A673 (cell line): ENCODE measurements around the gene ITM2C. TPM values are rescaled to one million over a fixed set of nuclear protein-coding genes. Genes with fewer than 3 reads are reported as not detected.

ENCODE experiments used
- BruUV-seq: library from RNA; stranded (reverse); fragments of 400-500 nt; replicated peaks from 2 replicates; lab custom pipeline; 2021; lab: Mats Ljungman, UMichigan
- CTCF ChIA-PET: fragments of 300-600 bp; sonication (Branson Sonifier 250); formaldehyde crosslinking; loops from one replicate; lab custom pipeline; 2022; ENCODE audit warnings: antibody characterized with exemption; lab: Charles Lee
- POLR2A ChIA-PET: fragments of 300-600 bp; sonication (Branson Sonifier 250); formaldehyde crosslinking; loops from one replicate; lab custom pipeline; 2022; ENCODE audit warnings: antibody characterized with exemption; ENCODE audit not compliant: low non-redundant PET; lab: Charles Lee
- DNase-seq: peaks from one replicate; pipeline ENCODE4 v3.0.0-alpha.2; 2015; ENCODE audit warnings: low spot score
- H3K27ac ChIP-seq: fragments of 200-600 bp; sonication (generic); 2 replicates; pipeline ENCODE4 v1.5.1; 2016; ENCODE audit warnings: mixed run types, low read depth, mild to moderate bottlenecking, mixed read lengths, antibody characterized with exemption, low read length; ENCODE audit not compliant: poor library complexity, severe bottlenecking
- H3K27me3 ChIP-seq: fragments of 200-600 bp; sonication (generic); replicated peaks from 2 replicates; pipeline ENCODE4 v1.6.1; 2017; ENCODE audit warnings: mixed run types, low read depth, mild to moderate bottlenecking, mixed read lengths, antibody characterized with exemption, low read length; ENCODE audit not compliant: insufficient read depth, poor library complexity
- H3K36me3 ChIP-seq: fragments of 200-600 bp; sonication (generic); 2 replicates; pipeline ENCODE4 v1.6.1; 2016; ENCODE audit warnings: mixed run types, mild to moderate bottlenecking, mixed read lengths, antibody characterized with exemption, low read length; ENCODE audit not compliant: insufficient read depth, poor library complexity, severe bottlenecking
- H3K4me1 ChIP-seq: fragments of 200-600 bp; sonication (generic); 2 replicates; pipeline ENCODE4 v1.6.1; 2017; ENCODE audit warnings: mixed run types, mild to moderate bottlenecking, mixed read lengths, antibody characterized with exemption, low read length; ENCODE audit not compliant: insufficient read depth, poor library complexity, severe bottlenecking
- H3K4me3 ChIP-seq: fragments of 200-600 bp; sonication (generic); 2 replicates; pipeline ENCODE4 v1.5.1; 2016; ENCODE audit warnings: low read depth, mixed run types, mild to moderate bottlenecking, mixed read lengths, low read length; ENCODE audit not compliant: poor library complexity, severe bottlenecking
- H3K9me3 ChIP-seq: fragments of 200-600 bp; sonication (generic); 2 replicates; pipeline ENCODE4 v1.6.1; 2016; ENCODE audit warnings: mixed run types, low read depth, mild to moderate bottlenecking, mixed read lengths, antibody characterized with exemption, low read length; ENCODE audit not compliant: poor library complexity, severe bottlenecking
- CTCF ChIP-seq: fragments of 300-800, 200-600 bp; sonication (generic); conservative IDR thresholded peaks from 2 replicates; pipeline ENCODE4 v1.5.1; 2017; ENCODE audit warnings: low read depth, mild to moderate bottlenecking, antibody characterized with exemption, low read length, moderate library complexity, mixed read lengths
- EZH2 ChIP-seq: fragments of 200-600 bp; sonication (generic); IDR thresholded peaks from 2 replicates; pipeline ENCODE4 v1.6.1; 2017; ENCODE audit warnings: borderline replicate concordance, low read depth, mild to moderate bottlenecking, mixed read lengths, antibody characterized with exemption, low read length; ENCODE audit not compliant: poor library complexity, severe bottlenecking
- intact Hi-C: fragments of 100-400 bp; cut with micrococcal nuclease; formaldehyde crosslinking; loops from one replicate; pipeline ENCODE4 v1.10.0; 2022; ENCODE audit not compliant: unreplicated experiment
- total RNA-seq: library from RNA; stranded (reverse); gene quantifications from 2 replicates; pipeline ENCODE4 v1.2.3, GENCODE V29; 2021

ITM2C gene
- total RNA-seq, 1 experiment from 2014 or later, result 283 TPM

DNA sequence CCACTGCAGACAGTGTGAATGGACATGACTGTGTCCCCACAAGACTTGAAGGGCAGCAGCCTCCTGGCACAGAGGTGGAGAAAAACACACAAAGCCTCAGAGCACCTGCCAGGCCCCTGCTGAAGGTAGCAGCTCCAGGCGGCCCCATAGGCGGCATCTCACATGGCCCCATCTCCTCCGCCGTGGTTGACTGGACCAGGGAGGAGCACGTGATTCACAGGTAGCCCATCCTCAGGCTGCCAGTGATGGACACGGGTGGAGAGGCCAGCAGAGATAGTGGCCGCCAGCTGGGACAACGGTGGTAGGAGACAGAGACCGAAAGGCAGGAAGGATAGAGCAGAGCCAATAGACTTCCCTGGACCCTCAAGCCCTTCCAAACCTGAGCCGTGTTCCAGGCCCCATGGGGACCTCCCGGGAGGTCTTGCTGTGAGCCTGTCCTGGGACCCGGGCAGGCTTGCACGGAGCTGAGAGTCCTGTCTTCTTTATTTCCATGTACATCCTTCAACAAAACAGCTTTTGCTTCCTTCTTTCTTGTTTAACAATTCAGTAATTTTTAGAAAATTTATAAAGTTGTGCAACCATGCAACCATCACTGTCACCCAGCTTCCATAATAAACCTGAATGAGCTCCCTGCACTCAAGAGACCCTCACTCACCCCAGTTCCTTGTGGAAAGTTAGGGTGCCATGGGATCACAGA lies 33.4 kb downstream of the ITM2C start:
- DNase-seq, result no peak
- no TSS peak for BruUV-seq
- POLR2A ChIA-PET, result interaction anchor here (0.7 kb wide), 1 partner anchor 11 kb away, joined by 4 read pairs; no protein-coding TSS in a partner anchor
- H3K9me3 ChIP-seq, result no peaks in the 10 kb centered on the region
- intact Hi-C loops, result no loop called here
- H3K27ac ChIP-seq, result no peak overlapping the region
- H3K36me3 ChIP-seq, result no peaks in the 10 kb centered on the region
- H3K27me3 ChIP-seq, result no peaks in the 10 kb centered on the region
- H3K4me3 ChIP-seq, result no peak overlapping the region
- CTCF ChIA-PET, result interaction anchor here (0.6 to 1.7 kb wide), 2 partner anchors 58 to 74 kb away, joined by 4 to 6 read pairs; no protein-coding TSS in a partner anchor
- H3K4me1 ChIP-seq, result no peaks in the 10 kb centered on the region
- TF ChIP-seq EZH2 (no peak), CTCF (no peak)

DNA sequence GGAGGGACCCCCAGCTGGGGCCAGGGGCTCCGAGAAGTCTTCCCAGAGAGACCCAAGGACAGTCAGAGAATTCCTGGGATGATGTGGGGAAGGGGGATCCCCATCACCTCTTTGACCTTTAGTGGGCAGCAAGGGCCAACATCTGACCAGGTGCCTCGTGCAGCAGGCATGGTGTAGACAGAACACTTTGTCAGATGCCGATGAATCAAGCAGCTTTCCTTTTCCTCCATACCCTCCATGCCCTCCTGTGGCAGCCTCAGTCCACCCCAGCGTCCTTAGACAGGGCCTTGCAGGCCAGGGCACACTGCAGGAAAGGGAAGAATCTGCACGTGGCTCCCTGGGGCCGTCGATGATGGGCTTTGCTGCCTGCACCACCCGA lies 34.0 kb downstream of the ITM2C start:
- TF ChIP-seq CTCF (no peak), EZH2 (no peak)
- H3K4me1 ChIP-seq, result no peaks in the 10 kb centered on the region
- BruUV-seq, result no TSS peak
- intact Hi-C loops, result no loop called here
- no peak overlapping the region for H3K4me3 ChIP-seq
- no peak for DNase-seq
- ChIA-PET POLR2A (interaction anchor here (0.7 kb wide), 1 partner anchor 10 kb away, joined by 4 read pairs; no protein-coding TSS in a partner anchor), CTCF (interaction anchor here (0.6 to 1.7 kb wide), 2 partner anchors 57 to 74 kb away, joined by 3 to 4 read pairs; no protein-coding TSS in a partner anchor)
- H3K27ac ChIP-seq, result no peak overlapping the region
- H3K36me3 ChIP-seq, result no peaks in the 10 kb centered on the region
- no peaks in the 10 kb centered on the region for H3K9me3 ChIP-seq
- H3K27me3 ChIP-seq, result no peaks in the 10 kb centered on the region

DNA sequence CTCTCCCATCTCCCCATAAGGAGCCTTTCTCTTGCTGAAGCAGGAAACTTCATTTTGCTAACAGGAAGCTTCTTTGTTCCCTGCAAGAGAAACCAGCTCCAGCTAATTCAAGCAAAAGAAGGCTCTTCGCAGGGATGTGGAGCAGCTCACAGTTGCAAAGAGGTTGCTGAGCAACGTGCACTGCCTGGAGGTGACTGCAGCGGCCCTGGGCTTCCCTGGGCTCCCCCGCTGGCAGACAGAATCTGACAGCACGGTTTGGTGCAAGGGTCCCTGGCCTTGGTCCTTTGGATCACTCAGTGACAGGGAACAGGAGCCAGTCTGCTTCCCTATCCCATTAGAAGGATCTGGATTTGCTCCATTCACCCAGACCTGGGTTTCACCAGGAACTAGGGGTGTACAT lies 34.5 kb downstream of the ITM2C start:
- TF ChIP-seq EZH2 (no peak), CTCF (no peak)
- H3K36me3 ChIP-seq, result no peaks in the 10 kb centered on the region
- no peaks in the 10 kb centered on the region for H3K9me3 ChIP-seq
- intact Hi-C loops, result no loop called here
- BruUV-seq, result no TSS peak
- H3K27me3 ChIP-seq, result no peaks in the 10 kb centered on the region
- ChIA-PET CTCF (interaction anchor here (0.6 to 1.7 kb wide), 2 partner anchors 56 to 75 kb away, joined by 3 to 4 read pairs; no protein-coding TSS in a partner anchor), POLR2A (no interaction called here)
- no peak overlapping the region for H3K27ac ChIP-seq
- no peak for DNase-seq
- H3K4me1 ChIP-seq, result no peaks in the 10 kb centered on the region
- no peak overlapping the region for H3K4me3 ChIP-seq
